Tibial nerve (tissue), 4 donors: Measurements from ENCODE around the gene TYMS.

Experiments used
- CTCF ChIP-seq, 5 experiments: fragments of 200-600 bp in 3 of 5; fragments of 450-650 bp in 2 of 5; sonication (generic) in 3 of 5; IDR thresholded peaks; one replicate each; pipeline ENCODE4 v1.5.1; 2016 to 2019; ENCODE audit warnings: antibody characterized with exemption in 5 of 5, mild to moderate bottlenecking in 3 of 5, moderate library complexity in 2 of 5
- EP300 ChIP-seq, 2 donors: sonication (generic); formaldehyde crosslinking; IDR thresholded peaks; one replicate each; pipeline ENCODE4 v1.6.1; 2017; ENCODE audit warnings: antibody characterized with exemption in 2 of 2, mild to moderate bottlenecking in 1 of 2
- POLR2A ChIP-seq, 2 donors: fragments of 450-650 bp; IDR thresholded peaks; one replicate each; pipeline ENCODE4 v1.6.1; 2017; ENCODE audit warnings: antibody characterized with exemption in 2 of 2, mild to moderate bottlenecking in 2 of 2, moderate library complexity in 2 of 2

GRCh38 chr18:715626-716025 is 58.2 kb downstream of the TYMS start:
- no peak for TF ChIP-seq CTCF (IDR thresholded peaks at IDR 0.05)
- TF ChIP-seq EP300 (IDR thresholded peaks at IDR 0.05), result no peak
- TF ChIP-seq POLR2A (IDR thresholded peaks at IDR 0.05), result no peak
